ENCODE results near the gene SGCE.

GRCh38 chr7:94687810-94688209, 31.9 kb upstream of the SGCE start:
- TF ChIP-seq, protein P1, sequence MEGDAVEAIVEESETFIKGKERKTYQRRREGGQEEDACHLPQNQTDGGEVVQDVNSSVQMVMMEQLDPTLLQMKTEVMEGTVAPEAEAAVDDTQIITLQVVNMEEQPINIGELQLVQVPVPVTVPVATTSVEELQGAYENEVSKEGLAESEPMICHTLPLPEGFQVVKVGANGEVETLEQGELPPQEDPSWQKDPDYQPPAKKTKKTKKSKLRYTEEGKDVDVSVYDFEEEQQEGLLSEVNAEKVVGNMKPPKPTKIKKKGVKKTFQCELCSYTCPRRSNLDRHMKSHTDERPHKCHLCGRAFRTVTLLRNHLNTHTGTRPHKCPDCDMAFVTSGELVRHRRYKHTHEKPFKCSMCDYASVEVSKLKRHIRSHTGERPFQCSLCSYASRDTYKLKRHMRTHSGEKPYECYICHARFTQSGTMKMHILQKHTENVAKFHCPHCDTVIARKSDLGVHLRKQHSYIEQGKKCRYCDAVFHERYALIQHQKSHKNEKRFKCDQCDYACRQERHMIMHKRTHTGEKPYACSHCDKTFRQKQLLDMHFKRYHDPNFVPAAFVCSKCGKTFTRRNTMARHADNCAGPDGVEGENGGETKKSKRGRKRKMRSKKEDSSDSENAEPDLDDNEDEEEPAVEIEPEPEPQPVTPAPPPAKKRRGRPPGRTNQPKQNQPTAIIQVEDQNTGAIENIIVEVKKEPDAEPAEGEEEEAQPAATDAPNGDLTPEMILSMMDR (IDR thresholded peaks at IDR 0.05): no peak
- no peak for TF ChIP-seq EZH2 (IDR thresholded peaks at IDR 0.05; ENCODE audit: borderline replicate concordance, insufficient read depth, low read depth, low read length, poor library complexity, severe bottlenecking)
